Measurements from ENCODE around the gene MALL. TPM values are rescaled to one million over a fixed set of nuclear protein-coding genes. Genes with fewer than 3 reads are reported as not detected.

MALL gene
- total and polyA plus RNA-seq, 2 of the 8 experiments (the other 6 are each of a cell fraction or from before 2014, with no cell fraction given): 3.9 to 8.0 TPM

DNA sequence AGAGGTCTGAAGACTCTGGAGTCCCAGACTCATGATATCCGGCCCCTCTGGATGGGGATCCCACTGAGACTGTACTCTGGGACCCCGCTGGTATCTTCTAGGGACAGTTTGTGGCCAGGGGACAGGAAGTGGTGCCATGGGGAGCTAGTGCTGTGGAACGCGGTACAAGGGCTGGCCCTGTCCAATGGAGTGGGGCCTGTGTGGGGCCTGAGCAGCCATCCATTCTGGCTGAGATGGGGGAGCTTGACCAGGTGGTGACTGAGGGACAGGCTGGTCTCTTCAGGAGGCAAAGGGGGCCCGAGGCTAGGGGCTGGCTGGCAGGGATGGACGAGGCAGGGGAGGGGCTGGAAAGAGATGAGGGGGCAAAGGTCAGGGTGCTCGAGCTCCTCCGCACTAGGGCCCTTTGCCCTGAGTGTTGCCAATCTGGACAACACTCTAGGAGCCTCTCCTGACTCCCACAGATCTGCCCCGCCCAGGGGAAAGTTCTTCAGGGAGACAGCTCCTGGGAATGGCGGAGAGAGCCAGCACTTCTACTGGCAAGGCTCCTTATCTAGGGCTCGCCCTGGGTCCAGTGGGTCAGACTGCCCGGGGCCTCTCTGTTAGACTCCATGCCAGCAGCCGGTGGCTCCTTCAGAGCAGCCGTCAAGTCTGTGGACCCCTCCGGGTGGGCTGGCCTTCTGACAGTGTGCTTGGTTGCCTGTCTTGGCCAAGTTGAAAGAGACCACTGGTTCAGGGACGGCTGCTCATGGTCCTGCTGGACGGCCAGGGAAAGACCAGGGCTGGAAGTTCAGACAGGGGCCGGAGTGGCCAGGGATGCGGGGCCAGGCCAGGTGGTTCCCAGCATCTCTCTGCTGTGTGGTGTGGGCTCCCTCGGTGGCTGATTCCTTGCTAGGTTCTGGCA, 12.3 kb downstream of the MALL start:
- Histone ChIP-seq H3K23ac (ENCODE audit: insufficient read length) (no peak overlapping the region), H2BK15ac (ENCODE audit: low read length) (no peak overlapping the region), H4K5ac (ENCODE audit: insufficient read length, low read depth, low read length) (no peak overlapping the region), H4K91ac (replicated peaks; ENCODE audit: insufficient read length, low read length) (no peak overlapping the region), H4K8ac (ENCODE audit: extremely low read depth, insufficient read depth, low read length) (no peak overlapping the region), H4K20me1 (replicated peaks in 1 of 2; ENCODE audit: control insufficient read depth in 1 of 2, insufficient read depth in 2 of 2, low read length in 2 of 2) (no peaks in the 10 kb centered on the region), H2AFZ (ENCODE audit: low read length) (no peak overlapping the region), H3K18ac (ENCODE audit: extremely low read depth, low read length) (no peak overlapping the region), H3K79me2 (ENCODE audit: control insufficient read depth in 1 of 2, insufficient read depth in 2 of 2, low read length in 2 of 2) (no peaks in the 10 kb centered on the region), H3K9ac (replicated peaks in 1 of 4; ENCODE audit: extremely low read depth in 1 of 4, low read depth in 3 of 4, low read length in 3 of 4) (no peak overlapping the region), H3K4me3 (ENCODE audit: extremely low read depth in 1 of 4, insufficient read depth in 2 of 4, low read depth in 3 of 4, low read length in 4 of 4) (no peak overlapping the region), H3K4ac (replicated peaks; ENCODE audit: insufficient read length, low read depth, low read length) (no peak overlapping the region), H3K56ac (replicated peaks; ENCODE audit: insufficient read length, low read depth, low read length) (no peak overlapping the region), H3K23me2 (ENCODE audit: low read depth, low read length) (no peaks in the 10 kb centered on the region), H2BK20ac (ENCODE audit: low read length) (no peak overlapping the region), H3K27me3 (replicated peaks in 1 of 4; ENCODE audit: control insufficient read depth in 3 of 4, extremely low read depth in 1 of 4, insufficient read depth in 3 of 4, low read length in 3 of 4) (no peaks in the 10 kb centered on the region), H3K9me3 (ENCODE audit: insufficient read depth in 2 of 2, low read depth in 1 of 2, low read length in 1 of 2) (peaks cover 3 to 7% of the 10 kb centered on the region in 2 experiments; a peak in 2 of 4 replicates), H3K79me1 (ENCODE audit: low read depth, low read length) (no peaks in the 10 kb centered on the region), H3K27ac (ENCODE audit: low read depth, low read length) (no peak overlapping the region), H3K36me3 (ENCODE audit: control insufficient read depth in 2 of 4, insufficient read depth in 4 of 4, low read length in 3 of 4) (no peaks in the 10 kb centered on the region), H3K14ac (ENCODE audit: insufficient read length) (no peak overlapping the region), H2BK12ac (ENCODE audit: low read depth, low read length) (no peak overlapping the region), H3K4me1 (replicated peaks in 1 of 4; ENCODE audit: control insufficient read depth in 3 of 4, insufficient read depth in 4 of 4, low read length in 3 of 4) (no peaks in the 10 kb centered on the region; a peak in 2 of 7 replicates), H2BK120ac (replicated peaks; ENCODE audit: low read depth, low read length) (no peak overlapping the region), H3K4me2 (ENCODE audit: insufficient read depth in 1 of 2, low read depth in 2 of 2, low read length in 2 of 2) (no peak overlapping the region), H2AK5ac (ENCODE audit: low read depth, low read length) (no peak overlapping the region), H2BK5ac (ENCODE audit: low read depth, low read length) (no peak overlapping the region)
- ChIA-PET POLR2A (ENCODE audit: partially characterized antibody) (no interaction called here), CTCF (ENCODE audit: partially characterized antibody) (no interaction called here)
- 83% methylated on average over 18 of the region's 20 CpGs; no CpG with 5 or more reads in 1 of the 2 experiments for WGBS, 2 experiments (ENCODE audit: extremely low coverage in 1 of 2, insufficient coverage in 1 of 2, insufficient read length in 1 of 2, insufficient replicate concordance in 2 of 2, low coverage in 1 of 2, low lambda C conversion rate in 2 of 2, missing lambda C conversion rate in 1 of 2)
- FAIRE-seq (no peak), DNase-seq (ENCODE audit: low read depth in 1 of 2, low spot score in 2 of 2) (peak in 1 of 2 experiments; percentile 22)
- TF ChIP-seq RBBP5 (IDR thresholded peaks at IDR 0.05; ENCODE audit: borderline replicate concordance, low read depth, low read length) (no peak), CHD1 (IDR thresholded peaks at IDR 0.05; ENCODE audit: low read depth, low read length) (no peak), EP300 (IDR thresholded peaks at IDR 0.05; ENCODE audit: borderline replicate concordance in 1 of 2, low read depth in 2 of 2, low read length in 2 of 2) (no peak), SRF (IDR thresholded peaks at IDR 0.05; ENCODE audit: low read depth, low read length) (no peak), HDAC2 (IDR thresholded peaks at IDR 0.05; ENCODE audit: borderline replicate concordance in 1 of 2, low read depth in 2 of 2, low read length in 2 of 2) (no peak), E2F6 (IDR thresholded peaks at IDR 0.05) (no peak), TCF12 (IDR thresholded peaks at IDR 0.05; ENCODE audit: low read depth, low read length) (no peak), CBX8 (IDR thresholded peaks at IDR 0.05; ENCODE audit: borderline replicate concordance, low read depth, low read length) (no peak), POU5F1 (IDR thresholded peaks at IDR 0.05; ENCODE audit: low read depth, low read length) (no peak), CTBP2 (IDR thresholded peaks at IDR 0.05; ENCODE audit: borderline replicate concordance, insufficient read depth, insufficient read length, low read length) (no peak)
